Fibroblast of mammary gland (primary cell): ENCODE measurements around the gene PRDM16.

Source experiments
- DNase-seq: peaks from one replicate; pipeline ENCODE4 v3.0.0-alpha.2; 2010; ENCODE audit warnings: low read depth
- H3K4me3 ChIP-seq: 2 replicates; pipeline ENCODE4 v1.5.1; 2011; ENCODE audit warnings: low read depth, mild to moderate bottlenecking, low read length, moderate library complexity; ENCODE audit not compliant: control insufficient read depth
- CTCF ChIP-seq: conservative IDR thresholded peaks from 2 replicates; pipeline ENCODE4 v1.5.1; 2011; ENCODE audit warnings: low read depth, low read length, inconsistent platforms; ENCODE audit not compliant: control insufficient read depth, insufficient read depth

Gene PRDM16

GRCh38 chr1:3114846-3115245 is 45.8 kb downstream of the PRDM16 start:
- no peak for DNase-seq
- H3K4me3 ChIP-seq = no peak overlapping the region
- TF ChIP-seq CTCF = no peak

GRCh38 chr1:3115275-3116149 is 46.5 kb downstream of the PRDM16 start:
- no peak for TF ChIP-seq CTCF

GRCh38 chr1:3116150-3116510 is 47.1 kb downstream of the PRDM16 start:
- H3K4me3 ChIP-seq = no peak overlapping the region
- no peak for TF ChIP-seq CTCF
- DNase-seq = no peak

More at GRCh38 chr1:3115275-3116149, 46.5 kb downstream of the PRDM16 start:
- no peak overlapping the region for H3K4me3 ChIP-seq
- no peak for DNase-seq

GRCh38 chr1:3116560-3116959 is 47.6 kb downstream of the PRDM16 start:
- H3K4me3 ChIP-seq = no peak overlapping the region
- DNase-seq = no peak
- no peak for TF ChIP-seq CTCF

GRCh38 chr1:3117879-3118278 is 48.9 kb downstream of the PRDM16 start:
- DNase-seq = no peak
- H3K4me3 ChIP-seq = no peak overlapping the region
- TF ChIP-seq CTCF = no peak

GRCh38 chr1:3119061-3119460 is 50.1 kb downstream of the PRDM16 start:
- TF ChIP-seq CTCF = no peak
- DNase-seq = no peak
- no peak overlapping the region for H3K4me3 ChIP-seq
